ENCODE results near the gene IQGAP3. TPM values are rescaled to one million over a fixed set of nuclear protein-coding genes. Genes with fewer than 3 reads are reported as not detected.

The IQGAP3 gene
- polyA plus RNA-seq, 1 donor from 2014 or later: not detected

DNA sequence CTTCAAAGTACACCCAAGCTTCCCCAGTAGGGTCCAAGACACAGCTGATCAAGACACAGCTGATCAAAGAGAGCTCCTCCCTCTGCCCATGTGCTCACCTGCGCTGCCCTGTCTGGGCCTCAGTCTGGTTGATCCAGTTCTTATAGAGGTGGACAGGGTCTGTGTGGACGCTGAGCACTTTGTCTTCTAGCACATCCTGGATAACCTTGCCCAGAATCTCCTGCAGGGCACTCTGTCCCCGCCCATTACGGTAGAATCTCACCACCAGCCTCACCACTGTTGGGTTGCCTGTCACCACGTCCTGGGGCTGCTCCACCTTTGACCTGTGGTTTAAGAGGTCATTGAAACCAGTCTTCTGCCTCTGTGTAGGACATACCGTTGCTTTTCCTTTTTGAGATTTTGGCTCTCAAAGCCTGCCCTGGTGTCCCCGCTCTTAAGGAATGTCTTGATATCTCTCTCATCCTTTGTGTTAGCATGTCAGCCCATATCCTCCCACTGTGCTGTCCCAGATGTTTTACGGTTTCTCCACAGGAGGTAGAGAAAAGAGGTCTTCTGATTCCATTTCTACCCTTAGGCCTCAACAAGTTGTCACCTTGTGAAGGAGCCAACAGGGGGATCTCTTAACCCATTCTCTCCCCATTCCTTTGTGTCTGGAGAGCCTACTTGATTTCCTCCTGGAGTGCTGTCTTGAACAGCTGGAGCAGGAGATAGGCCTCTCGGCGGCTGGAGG lies 33.5 kb downstream of the IQGAP3 start:
- Histone ChIP-seq H3K36me3 (ENCODE audit: insufficient read depth, low read length) (no peaks in the 10 kb centered on the region), H3K79me2 (replicated peaks; ENCODE audit: insufficient read depth, low read length) (no peaks in the 10 kb centered on the region), H3K27me3 (ENCODE audit: insufficient read depth, low read depth, low read length) (no peaks in the 10 kb centered on the region), H3K4me3 (ENCODE audit: low read length) (no peak overlapping the region), H3K4me2 (ENCODE audit: low read length) (no peak overlapping the region), H4K20me1 (ENCODE audit: insufficient read depth) (no peaks in the 10 kb centered on the region), H3K9ac (ENCODE audit: low read length) (no peak overlapping the region), H3K9me2 (ENCODE audit: insufficient read depth, low read length) (no peaks in the 10 kb centered on the region), H3K9me3 (ENCODE audit: low read length) (no peaks in the 10 kb centered on the region), H3F3A (ENCODE audit: insufficient read depth, low read length, poor library complexity, severe bottlenecking) (no peaks in the 10 kb centered on the region), H3K27ac (ENCODE audit: low read length) (no peak overlapping the region), H2AFZ (ENCODE audit: low read depth, low read length) (no peak overlapping the region)
- no peak for TF ChIP-seq EP300 (conservative IDR thresholded peaks at IDR 0.05; ENCODE audit: poor library complexity, severe bottlenecking)
- no peak for TF ChIP-seq MXI1 (conservative IDR thresholded peaks at IDR 0.05; ENCODE audit: poor library complexity, severe bottlenecking)
- no peak for TF ChIP-seq RAD21 (conservative IDR thresholded peaks at IDR 0.05)
- TF ChIP-seq, protein P1, sequence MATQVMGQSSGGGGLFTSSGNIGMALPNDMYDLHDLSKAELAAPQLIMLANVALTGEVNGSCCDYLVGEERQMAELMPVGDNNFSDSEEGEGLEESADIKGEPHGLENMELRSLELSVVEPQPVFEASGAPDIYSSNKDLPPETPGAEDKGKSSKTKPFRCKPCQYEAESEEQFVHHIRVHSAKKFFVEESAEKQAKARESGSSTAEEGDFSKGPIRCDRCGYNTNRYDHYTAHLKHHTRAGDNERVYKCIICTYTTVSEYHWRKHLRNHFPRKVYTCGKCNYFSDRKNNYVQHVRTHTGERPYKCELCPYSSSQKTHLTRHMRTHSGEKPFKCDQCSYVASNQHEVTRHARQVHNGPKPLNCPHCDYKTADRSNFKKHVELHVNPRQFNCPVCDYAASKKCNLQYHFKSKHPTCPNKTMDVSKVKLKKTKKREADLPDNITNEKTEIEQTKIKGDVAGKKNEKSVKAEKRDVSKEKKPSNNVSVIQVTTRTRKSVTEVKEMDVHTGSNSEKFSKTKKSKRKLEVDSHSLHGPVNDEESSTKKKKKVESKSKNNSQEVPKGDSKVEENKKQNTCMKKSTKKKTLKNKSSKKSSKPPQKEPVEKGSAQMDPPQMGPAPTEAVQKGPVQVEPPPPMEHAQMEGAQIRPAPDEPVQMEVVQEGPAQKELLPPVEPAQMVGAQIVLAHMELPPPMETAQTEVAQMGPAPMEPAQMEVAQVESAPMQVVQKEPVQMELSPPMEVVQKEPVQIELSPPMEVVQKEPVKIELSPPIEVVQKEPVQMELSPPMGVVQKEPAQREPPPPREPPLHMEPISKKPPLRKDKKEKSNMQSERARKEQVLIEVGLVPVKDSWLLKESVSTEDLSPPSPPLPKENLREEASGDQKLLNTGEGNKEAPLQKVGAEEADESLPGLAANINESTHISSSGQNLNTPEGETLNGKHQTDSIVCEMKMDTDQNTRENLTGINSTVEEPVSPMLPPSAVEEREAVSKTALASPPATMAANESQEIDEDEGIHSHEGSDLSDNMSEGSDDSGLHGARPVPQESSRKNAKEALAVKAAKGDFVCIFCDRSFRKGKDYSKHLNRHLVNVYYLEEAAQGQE (IDR thresholded peaks at IDR 0.05; ENCODE audit: borderline replicate concordance): no peak
- TF ChIP-seq SMC3 (conservative IDR thresholded peaks at IDR 0.05; ENCODE audit: poor library complexity): no peak
- TF ChIP-seq EZH2 (IDR thresholded peaks at IDR 0.05; ENCODE audit: borderline replicate concordance, insufficient read depth, low read length, poor library complexity, severe bottlenecking): no peak
- TF ChIP-seq CTCF (IDR thresholded peaks at IDR 0.05; ENCODE audit: poor library complexity, severe bottlenecking): no peak
- no peak for TF ChIP-seq TAF1 (IDR thresholded peaks at IDR 0.05; ENCODE audit: low read depth)
- no peak for TF ChIP-seq POLR2AphosphoS5 (IDR thresholded peaks at IDR 0.05)

GRCh38 chr1:156537027-156537426 lies 35.3 kb downstream of the IQGAP3 start:
- no peaks in the 10 kb centered on the region for H3K9me2 ChIP-seq (ENCODE audit: insufficient read depth, low read length)
- H4K20me1 ChIP-seq (ENCODE audit: insufficient read depth): no peaks in the 10 kb centered on the region
- no peaks in the 10 kb centered on the region for H3K79me2 ChIP-seq (replicated peaks; ENCODE audit: insufficient read depth, low read length)
- no peaks in the 10 kb centered on the region for H3K27me3 ChIP-seq (ENCODE audit: insufficient read depth, low read depth, low read length)
- TF ChIP-seq TAF1 (IDR thresholded peaks at IDR 0.05; ENCODE audit: low read depth) (no peak), EZH2 (IDR thresholded peaks at IDR 0.05; ENCODE audit: borderline replicate concordance, insufficient read depth, low read length, poor library complexity, severe bottlenecking) (no peak), SMC3 (conservative IDR thresholded peaks at IDR 0.05; ENCODE audit: poor library complexity) (no peak), MXI1 (conservative IDR thresholded peaks at IDR 0.05; ENCODE audit: poor library complexity, severe bottlenecking) (no peak), RAD21 (conservative IDR thresholded peaks at IDR 0.05) (no peak), POLR2AphosphoS5 (IDR thresholded peaks at IDR 0.05) (no peak), EP300 (conservative IDR thresholded peaks at IDR 0.05; ENCODE audit: poor library complexity, severe bottlenecking) (no peak), CTCF (IDR thresholded peaks at IDR 0.05; ENCODE audit: poor library complexity, severe bottlenecking) (no peak)
- TF ChIP-seq, protein P1 (IDR thresholded peaks at IDR 0.05; ENCODE audit: borderline replicate concordance): no peak
- no peaks in the 10 kb centered on the region for H3K9me3 ChIP-seq (ENCODE audit: low read length)
- H2AFZ ChIP-seq (ENCODE audit: low read depth, low read length): no peak overlapping the region
- H3K27ac ChIP-seq (ENCODE audit: low read length): no peak overlapping the region
- no peak overlapping the region for H3K4me3 ChIP-seq (ENCODE audit: low read length)
- no peak overlapping the region for H3K4me2 ChIP-seq (ENCODE audit: low read length)
- no peaks in the 10 kb centered on the region for H3K36me3 ChIP-seq (ENCODE audit: insufficient read depth, low read length)
- no peak overlapping the region for H3K9ac ChIP-seq (ENCODE audit: low read length)
- H3F3A ChIP-seq (ENCODE audit: insufficient read depth, low read length, poor library complexity, severe bottlenecking): no peaks in the 10 kb centered on the region
